Tibial artery (tissue), 4 donors: ENCODE results near the gene CSNK1E.

ENCODE experiments used
- DNase-seq, 2 donors: peaks; one replicate each; pipeline ENCODE4 v3.0.0-alpha.2; 2019
- H3K27ac ChIP-seq, 2 donors: fragments of 200-600 bp; sonication (generic) in 1 of 2; 1 replicate in 1 of 2; 2 replicates in 1 of 2; pipeline ENCODE4 v1.5.1; 2018 to 2019; ENCODE audit warnings: mild to moderate bottlenecking in 1 of 2
- H3K27me3 ChIP-seq, 2 donors: fragments of 200-600 bp; sonication (generic) in 1 of 2; one replicate each; pipeline versions ENCODE4 v1.5.1 to v1.6.0; 2016 to 2019
- H3K36me3 ChIP-seq, 3 donors: fragments of 200-600 bp; sonication (generic) in 2 of 3; one replicate each; pipeline ENCODE4 v1.5.1; 2016 to 2019; ENCODE audit warnings: mild to moderate bottlenecking in 2 of 3
- H3K4me1 ChIP-seq, 4 donors: fragments of 200-600 bp; sonication (generic) in 2 of 4; 1 replicate in 3 of 4; 2 replicates in 1 of 4; pipeline ENCODE4 v1.5.1; 2016 to 2019
- H3K4me3 ChIP-seq, 2 donors: fragments of 200-600 bp; sonication (generic) in 1 of 2; 1 replicate in 1 of 2; 2 replicates in 1 of 2; pipeline ENCODE4 v1.5.1; 2018 to 2019; ENCODE audit warnings: mild to moderate bottlenecking in 2 of 2
- H3K9me3 ChIP-seq, 3 donors: fragments of 200-600 bp; sonication (generic) in 1 of 3; one replicate each; pipeline ENCODE4 v1.5.1; 2016 to 2019
- CTCF ChIP-seq, 2 experiments: fragments of 200-600 bp in 1 of 2; fragments of 450-650 bp in 1 of 2; IDR thresholded peaks; one replicate each; pipeline ENCODE4 v1.5.1; 2017 to 2019; ENCODE audit warnings: antibody characterized with exemption in 2 of 2, mild to moderate bottlenecking in 1 of 2, moderate library complexity in 1 of 2
- intact Hi-C: fragments of 100-400 bp; cut with DNase I; formaldehyde crosslinking; loops from one replicate; pipeline ENCODE4 v1.15.0; 2023; ENCODE audit warnings: low total_unique reads

The CSNK1E gene

DNA sequence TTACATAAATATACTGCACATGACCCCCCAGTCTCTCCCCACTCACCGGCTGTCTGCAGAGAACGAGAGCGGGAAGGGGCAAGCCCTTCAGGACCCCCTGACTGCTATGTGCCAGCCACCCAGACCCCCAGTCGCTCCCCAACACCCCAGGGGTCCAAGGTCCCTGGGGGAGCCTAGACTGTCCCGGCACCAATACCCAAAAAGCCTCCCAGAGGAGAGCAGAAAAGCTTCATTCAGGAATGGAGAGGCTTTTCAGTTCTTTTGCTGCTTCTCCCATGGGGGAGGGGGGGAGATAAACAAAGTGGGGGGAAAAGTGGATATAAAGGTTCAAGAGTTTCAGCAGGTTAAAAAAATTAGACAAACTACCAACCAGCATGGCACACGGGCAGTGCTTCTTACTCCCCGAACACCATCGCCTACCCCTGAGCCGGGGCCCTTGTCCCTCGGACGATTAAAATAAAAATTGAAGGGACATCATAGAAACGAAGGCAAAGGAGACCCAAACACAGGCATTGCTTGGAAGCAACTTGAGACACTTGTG, 1.3 kb downstream of the CSNK1E start:
- intact Hi-C loops: loop anchor here (10.0 kb wide), 1 partner anchor 111 kb away; the partner anchor contains the start of gene MAFF
- no peak for TF ChIP-seq CTCF (IDR thresholded peaks at IDR 0.05)
- H3K27ac ChIP-seq: peak overlapping the region; percentile 98 to 100
- no peaks in the 10 kb centered on the region for H3K27me3 ChIP-seq
- no peak for DNase-seq
- no peaks in the 10 kb centered on the region for H3K9me3 ChIP-seq
- peaks cover 8 to 67% (median 58%) of the 10 kb centered on the region in 4 donors for H3K4me1 ChIP-seq
- H3K4me3 ChIP-seq: peak overlapping the region; percentile 91 to 94
- H3K36me3 ChIP-seq: peaks cover 0 to 21% (median 0%) of the 10 kb centered on the region in 3 donors

- H3K4me3 ChIP-seq: peak overlapping the region; percentile 91 to 94
- peak in 1 of 2 donors; percentile 83 for DNase-seq
- intact Hi-C loops: loop anchor here (10.0 kb wide), 1 partner anchor 110 kb away; the partner anchor contains the start of gene MAFF
- H3K36me3 ChIP-seq: peaks cover 0 to 21% (median 0%) of the 10 kb centered on the region in 3 donors
- peak overlapping the region; percentile 98 to 100 for H3K27ac ChIP-seq
- no peaks in the 10 kb centered on the region for H3K9me3 ChIP-seq
- peaks cover 8 to 74% (median 66%) of the 10 kb centered on the region in 4 donors for H3K4me1 ChIP-seq
- H3K27me3 ChIP-seq: no peaks in the 10 kb centered on the region
- TF ChIP-seq CTCF (IDR thresholded peaks at IDR 0.05): no peak
Measured at GRCh38 chr22:38314933-38315822, 2.1 kb downstream of the CSNK1E start.

DNA sequence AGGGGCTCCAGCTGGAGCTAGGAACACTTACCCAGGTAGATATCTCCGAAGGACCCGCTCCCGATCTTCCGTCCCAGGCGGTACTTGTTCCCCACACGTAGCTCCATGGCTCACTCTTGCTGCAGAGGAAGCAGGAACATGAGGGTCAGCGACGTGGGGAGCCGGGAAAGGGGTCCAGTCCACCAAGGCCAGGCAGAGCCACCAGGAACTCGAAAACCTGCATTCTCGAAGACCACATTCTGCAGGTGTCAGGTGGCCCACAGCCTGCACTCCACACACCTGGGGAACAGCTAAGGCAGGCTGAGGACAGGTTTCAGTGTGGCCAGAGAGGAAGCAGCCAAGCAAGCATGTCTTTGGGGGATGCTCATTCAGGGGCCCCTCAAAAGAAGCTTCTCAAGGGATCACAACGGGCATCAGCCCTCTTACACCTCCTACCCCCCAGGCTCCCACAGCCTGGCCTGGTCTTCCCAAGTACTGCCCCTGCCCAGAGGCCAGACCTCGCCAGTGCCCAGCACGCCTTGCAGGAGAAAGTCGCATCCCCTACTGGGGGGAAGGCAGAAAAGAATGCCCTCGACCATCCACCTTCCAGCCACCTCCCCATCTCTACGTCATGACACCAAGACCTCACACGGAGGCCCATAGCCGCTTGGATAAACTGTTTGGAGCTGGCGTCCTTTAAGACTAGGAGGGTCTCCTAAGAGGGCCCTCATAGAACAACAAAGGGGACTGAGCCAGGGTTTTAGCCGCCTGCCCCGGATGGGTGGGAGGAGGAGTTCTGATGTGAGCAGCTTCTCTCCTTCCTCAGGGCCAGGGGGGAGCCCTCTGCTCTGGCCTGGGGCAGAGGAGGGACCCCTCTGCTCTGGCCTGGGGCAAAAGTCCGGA, 2.9 kb downstream of the CSNK1E start:
- TF ChIP-seq CTCF (IDR thresholded peaks at IDR 0.05): no peak
- H3K4me3 ChIP-seq: peak overlapping the region; percentile 91 to 94
- H3K27me3 ChIP-seq: no peaks in the 10 kb centered on the region
- peaks cover 8 to 83% (median 74%) of the 10 kb centered on the region in 4 donors for H3K4me1 ChIP-seq
- H3K27ac ChIP-seq: peak overlapping the region; percentile 98 to 100
- H3K36me3 ChIP-seq: peaks cover 0 to 21% (median 0%) of the 10 kb centered on the region in 3 donors
- peak in 1 of 2 donors; percentile 69 for DNase-seq
- no peaks in the 10 kb centered on the region for H3K9me3 ChIP-seq
- intact Hi-C loops: loop anchor here (10.0 kb wide), 1 partner anchor 109 kb away; the partner anchor contains the start of gene MAFF

- H3K9me3 ChIP-seq: no peaks in the 10 kb centered on the region
- H3K36me3 ChIP-seq: peaks cover 0 to 29% (median 0%) of the 10 kb centered on the region in 3 donors
- peaks cover 8 to 85% (median 77%) of the 10 kb centered on the region in 4 donors for H3K4me1 ChIP-seq
- H3K4me3 ChIP-seq: peak overlapping the region; percentile 91 to 94
- H3K27ac ChIP-seq: peak overlapping the region; percentile 98 to 100
- peak; percentile 67 to 92 for DNase-seq
- no peak for TF ChIP-seq CTCF (IDR thresholded peaks at IDR 0.05)
- intact Hi-C loops: loop anchor here (10.0 kb wide), 1 partner anchor 109 kb away; the partner anchor contains the start of gene MAFF
- H3K27me3 ChIP-seq: no peaks in the 10 kb centered on the region
Measured at GRCh38 chr22:38313384-38313955, 3.8 kb downstream of the CSNK1E start.
